Activated T-cell treated with anti-CD3 and anti-CD28 coated beads, Interleukin-2, amount 50 U/mL, for 24 hours (primary cell): Measurements from ENCODE around the gene ANK3.

Experiments
- DNase-seq: peaks from one replicate; pipeline ENCODE4 v3.0.0-alpha.2; 2020
- H3K27ac Mint-ChIP-seq: 2 replicates; pipeline ENCODE4 v1.8.0; 2020; ENCODE audit warnings: mild to moderate bottlenecking, mixed read lengths
- H3K27me3 Mint-ChIP-seq: 2 replicates; pipeline ENCODE4 v1.8.0; 2020; ENCODE audit warnings: mixed read lengths
- H3K36me3 Mint-ChIP-seq: 2 replicates; pipeline ENCODE4 v1.8.0; 2020; ENCODE audit warnings: low read depth, mixed read lengths
- H3K4me1 Mint-ChIP-seq: 2 replicates; pipeline ENCODE4 v1.8.0; 2020; ENCODE audit warnings: low read depth, mixed read lengths
- H3K4me3 Mint-ChIP-seq: 2 replicates; pipeline ENCODE4 v1.8.0; 2020; ENCODE audit warnings: mild to moderate bottlenecking, moderate library complexity, mixed read lengths
- H3K9me3 Mint-ChIP-seq: 2 replicates; pipeline ENCODE4 v1.8.0; 2020; ENCODE audit warnings: mixed read lengths

ANK3 gene

DNA sequence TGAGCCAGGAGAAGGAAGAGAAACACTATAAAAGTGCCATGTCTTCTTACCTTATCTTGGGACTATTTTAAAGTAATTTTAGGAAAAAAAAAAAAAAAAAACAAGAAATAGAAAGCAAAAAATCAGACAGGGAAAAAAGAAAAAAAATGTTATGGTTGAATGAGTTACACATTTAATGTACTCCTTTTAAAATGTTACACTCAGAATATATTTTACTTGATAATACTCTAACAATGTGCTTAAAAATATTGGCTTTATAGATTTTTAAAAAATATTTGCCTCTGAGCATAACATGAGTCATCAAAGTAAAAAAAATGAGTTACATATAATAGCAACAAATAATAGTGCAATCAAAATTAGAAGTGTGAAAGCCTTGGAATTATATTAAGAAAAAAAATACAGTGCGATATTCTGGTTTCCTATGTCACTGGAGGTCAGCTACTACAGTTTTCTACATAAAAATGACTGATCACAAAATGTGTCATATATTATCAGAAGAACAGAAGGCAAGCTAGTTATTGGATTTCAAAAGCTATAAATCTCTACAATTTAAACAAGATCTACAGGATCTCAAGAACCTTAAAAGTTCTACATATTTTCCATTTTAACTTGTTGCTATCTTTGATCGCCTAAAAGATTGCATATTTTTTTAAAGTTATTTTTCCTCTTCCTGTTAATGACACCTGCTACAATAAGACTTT, 252.2 kb downstream of the ANK3 start:
- no peaks in the 10 kb centered on the region for H3K9me3 Mint-ChIP-seq

GRCh38 chr10:60135020-60135419, 254.7 kb downstream of the ANK3 start:
- Mint-ChIP-seq H3K9me3 (no peaks in the 10 kb centered on the region), H3K4me1 (peaks cover 3% of the 10 kb centered on the region), H3K36me3 (peaks cover 63% of the 10 kb centered on the region), H3K4me3 (no peak overlapping the region), H3K27ac (no peak overlapping the region), H3K27me3 (no peaks in the 10 kb centered on the region)
- DNase-seq, result no peak

More for the DNA sequence above, 252.2 kb downstream of the ANK3 start:
- DNase-seq, result no peak
- peaks cover 47% of the 10 kb centered on the region for H3K36me3 Mint-ChIP-seq
- no peak overlapping the region for H3K27ac Mint-ChIP-seq
- H3K4me1 Mint-ChIP-seq, result peaks cover 3% of the 10 kb centered on the region
- no peak overlapping the region for H3K4me3 Mint-ChIP-seq
- H3K27me3 Mint-ChIP-seq, result no peaks in the 10 kb centered on the region

DNA sequence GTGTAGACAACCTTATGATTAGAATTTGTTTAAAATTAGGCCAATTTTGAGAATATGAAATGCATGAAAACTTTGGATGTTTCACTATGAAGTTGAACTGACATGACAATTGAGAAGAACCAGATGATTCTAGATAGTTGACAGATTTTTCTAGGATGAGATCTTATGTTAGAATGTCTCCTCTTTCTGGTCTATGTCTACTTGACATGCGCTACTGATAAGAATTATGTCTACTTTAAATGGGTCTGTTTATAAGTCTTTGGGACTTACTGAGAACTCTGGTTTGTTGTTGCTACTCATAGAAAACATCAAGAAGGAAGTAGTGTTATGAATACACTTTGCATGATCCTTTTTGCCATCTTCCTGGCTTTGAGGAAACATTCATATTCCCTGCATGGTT, 255.1 kb downstream of the ANK3 start:
- Mint-ChIP-seq H3K4me1 (peaks cover 3% of the 10 kb centered on the region), H3K36me3 (peaks cover 65% of the 10 kb centered on the region), H3K4me3 (no peak overlapping the region), H3K27ac (no peak overlapping the region), H3K27me3 (no peaks in the 10 kb centered on the region), H3K9me3 (no peaks in the 10 kb centered on the region)
- DNase-seq, result no peak

DNA sequence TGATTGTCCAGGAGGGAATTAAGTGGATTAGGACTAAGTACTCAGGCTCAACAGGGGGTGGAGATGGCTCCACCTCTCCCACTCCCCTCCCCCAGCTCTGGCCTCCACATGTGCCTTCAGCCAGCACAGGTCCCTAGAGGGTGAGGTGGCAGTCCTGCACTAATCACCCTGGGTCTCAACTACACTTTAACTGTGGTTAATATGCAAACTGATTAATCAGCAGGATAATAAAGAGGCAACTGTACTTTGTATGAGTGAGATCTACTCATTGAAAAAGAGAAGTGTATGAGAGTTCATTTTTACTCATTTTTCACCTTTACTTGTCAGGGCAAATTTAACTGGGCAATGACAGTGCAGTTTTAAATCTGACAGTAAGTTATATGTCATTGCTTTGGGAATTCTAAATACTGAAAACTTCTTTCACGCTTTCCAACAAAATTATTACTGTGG, 259.5 kb downstream of the ANK3 start:
- Mint-ChIP-seq H3K36me3 (peaks cover 53% of the 10 kb centered on the region), H3K4me1 (no peaks in the 10 kb centered on the region), H3K9me3 (no peaks in the 10 kb centered on the region), H3K4me3 (no peak overlapping the region), H3K27me3 (no peaks in the 10 kb centered on the region), H3K27ac (no peak overlapping the region)
- no peak for DNase-seq

DNA sequence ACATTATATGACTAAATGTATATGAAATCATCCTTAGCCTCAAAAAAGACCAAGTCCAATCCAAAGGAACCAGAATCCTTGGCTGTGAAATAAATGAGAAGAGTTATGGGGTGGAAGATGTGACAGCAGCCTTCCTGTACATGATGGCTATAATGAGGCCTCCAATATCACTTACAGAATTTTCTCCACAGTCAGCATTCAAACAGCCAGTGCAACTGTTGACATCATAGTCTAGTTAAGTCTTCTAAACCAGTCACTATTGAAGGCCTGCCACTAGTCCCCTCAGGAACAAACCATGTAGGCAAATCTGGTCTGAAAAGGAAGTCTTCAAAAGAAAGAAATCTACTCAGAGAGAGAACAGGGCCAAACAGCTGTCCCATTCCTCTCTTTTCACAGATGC, 263.8 kb downstream of the ANK3 start:
- peaks cover 26% of the 10 kb centered on the region for H3K36me3 Mint-ChIP-seq
- H3K27ac Mint-ChIP-seq, result no peak overlapping the region
- H3K27me3 Mint-ChIP-seq, result no peaks in the 10 kb centered on the region

GRCh38 chr10:60124536-60124935, 265.1 kb downstream of the ANK3 start:
- no peaks in the 10 kb centered on the region for H3K27me3 Mint-ChIP-seq
- peaks cover 1% of the 10 kb centered on the region for H3K4me1 Mint-ChIP-seq
- DNase-seq, result no peak
- H3K9me3 Mint-ChIP-seq, result no peaks in the 10 kb centered on the region
- no peak overlapping the region for H3K4me3 Mint-ChIP-seq
- no peak overlapping the region for H3K27ac Mint-ChIP-seq
- H3K36me3 Mint-ChIP-seq, result peaks cover 29% of the 10 kb centered on the region

More for the DNA sequence above, 263.8 kb downstream of the ANK3 start:
- Mint-ChIP-seq H3K4me3 (no peak overlapping the region), H3K4me1 (peaks cover 1% of the 10 kb centered on the region), H3K9me3 (no peaks in the 10 kb centered on the region)
- no peak for DNase-seq

GRCh38 chr10:60123668-60124067, 266.0 kb downstream of the ANK3 start:
- no peak overlapping the region for H3K4me3 Mint-ChIP-seq
- H3K4me1 Mint-ChIP-seq, result peaks cover 1% of the 10 kb centered on the region
- no peak for DNase-seq
- H3K9me3 Mint-ChIP-seq, result no peaks in the 10 kb centered on the region
- peaks cover 34% of the 10 kb centered on the region for H3K36me3 Mint-ChIP-seq
- H3K27me3 Mint-ChIP-seq, result no peaks in the 10 kb centered on the region
- no peak overlapping the region for H3K27ac Mint-ChIP-seq

- Mint-ChIP-seq H3K27me3 (no peaks in the 10 kb centered on the region), H3K4me1 (peaks cover 1% of the 10 kb centered on the region), H3K4me3 (no peak overlapping the region), H3K9me3 (no peaks in the 10 kb centered on the region), H3K27ac (no peak overlapping the region), H3K36me3 (peaks cover 37% of the 10 kb centered on the region)
- DNase-seq, result no peak
Measured at GRCh38 chr10:60123172-60123571, 266.5 kb downstream of the ANK3 start.

DNA sequence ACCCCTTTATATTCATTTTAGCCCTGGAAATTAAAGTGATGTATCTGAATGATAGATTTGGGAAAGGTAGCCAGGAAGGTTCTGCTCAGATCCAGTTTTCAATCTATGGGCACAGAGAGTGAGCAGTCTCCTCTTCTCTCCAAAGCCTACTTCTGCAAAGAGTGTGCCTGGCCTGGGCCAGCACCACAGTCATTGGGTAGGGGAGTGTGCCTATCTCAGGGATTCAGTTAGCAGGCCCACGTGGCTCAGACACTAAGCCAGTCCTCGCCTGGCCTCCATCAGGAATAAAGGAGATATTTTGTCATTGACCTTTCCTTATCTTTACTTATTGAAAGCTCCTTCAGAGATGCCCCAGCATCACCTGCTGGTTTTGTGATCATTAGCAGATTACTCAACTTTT, 267.5 kb downstream of the ANK3 start:
- Mint-ChIP-seq H3K9me3 (no peaks in the 10 kb centered on the region), H3K4me3 (no peak overlapping the region), H3K27ac (no peak overlapping the region), H3K4me1 (peaks cover 1% of the 10 kb centered on the region), H3K27me3 (no peaks in the 10 kb centered on the region), H3K36me3 (peaks cover 38% of the 10 kb centered on the region)
- DNase-seq, result no peak

- DNase-seq, result no peak
- Mint-ChIP-seq H3K36me3 (peaks cover 15% of the 10 kb centered on the region), H3K4me3 (no peak overlapping the region), H3K27ac (no peak overlapping the region), H3K27me3 (no peaks in the 10 kb centered on the region), H3K4me1 (no peaks in the 10 kb centered on the region), H3K9me3 (no peaks in the 10 kb centered on the region)
Measured at GRCh38 chr10:60114765-60115586, 274.7 kb downstream of the ANK3 start.

GRCh38 chr10:60110739-60111138, 278.9 kb downstream of the ANK3 start:
- no peaks in the 10 kb centered on the region for H3K27me3 Mint-ChIP-seq
- peaks cover 18% of the 10 kb centered on the region for H3K36me3 Mint-ChIP-seq

DNA sequence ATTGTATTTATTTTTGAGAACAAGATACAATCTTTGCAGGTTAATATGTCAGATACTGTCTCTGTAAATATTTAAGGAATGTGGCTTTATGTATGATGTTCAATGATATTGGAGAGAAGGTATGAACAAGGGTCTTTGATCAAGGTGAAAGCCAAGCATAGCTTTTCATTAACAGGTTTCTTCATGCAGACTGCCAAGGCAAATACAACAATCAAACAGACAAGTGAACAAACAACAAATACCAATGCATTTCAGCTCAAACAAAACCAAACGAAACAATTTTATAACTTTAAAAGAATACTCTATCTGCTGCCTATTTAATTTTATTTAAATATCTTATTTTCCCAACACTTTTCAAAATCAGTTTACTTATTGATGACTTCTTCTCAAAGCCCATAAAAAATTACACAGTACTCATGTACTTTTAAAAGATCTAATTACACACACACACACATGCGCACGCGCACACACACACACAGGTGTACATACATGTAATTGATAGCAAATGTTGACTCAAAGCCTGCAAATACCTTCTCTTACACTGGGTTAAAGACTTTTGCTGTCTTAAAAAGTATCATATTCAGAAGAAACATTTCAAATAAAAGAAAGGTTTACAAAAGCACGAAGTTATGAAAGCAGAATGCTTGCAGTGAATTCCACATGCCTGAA, 282.2 kb downstream of the ANK3 start:
- H3K27ac Mint-ChIP-seq, result no peak overlapping the region
- peaks cover 46% of the 10 kb centered on the region for H3K36me3 Mint-ChIP-seq
- DNase-seq, result no peak
- no peaks in the 10 kb centered on the region for H3K9me3 Mint-ChIP-seq
- H3K4me3 Mint-ChIP-seq, result no peak overlapping the region
- H3K4me1 Mint-ChIP-seq, result no peaks in the 10 kb centered on the region
- no peaks in the 10 kb centered on the region for H3K27me3 Mint-ChIP-seq

More at GRCh38 chr10:60110739-60111138, 278.9 kb downstream of the ANK3 start:
- Mint-ChIP-seq H3K27ac (no peak overlapping the region), H3K4me3 (no peak overlapping the region), H3K9me3 (no peaks in the 10 kb centered on the region), H3K4me1 (no peaks in the 10 kb centered on the region)
- DNase-seq, result no peak

DNA sequence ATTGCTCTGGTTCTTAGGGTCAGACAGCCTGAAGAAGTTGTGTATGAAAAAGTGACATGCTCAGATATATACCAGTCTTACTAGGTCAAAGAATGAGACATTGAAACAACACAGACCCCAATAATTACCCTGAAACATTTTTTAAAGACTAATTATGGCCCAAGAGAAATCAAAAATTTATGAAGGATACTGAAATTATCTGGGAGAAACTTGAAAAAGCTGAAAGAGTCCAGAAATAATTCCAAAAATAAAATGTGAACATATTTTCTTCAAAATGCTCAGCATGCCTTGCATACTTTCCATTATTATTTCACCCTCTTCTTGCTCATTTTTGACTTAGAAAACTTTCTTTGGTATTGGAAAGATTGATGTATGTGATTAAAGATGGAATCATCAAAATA, 284.4 kb downstream of the ANK3 start:
- H3K27ac Mint-ChIP-seq, result no peak overlapping the region
- H3K9me3 Mint-ChIP-seq, result no peaks in the 10 kb centered on the region
- no peaks in the 10 kb centered on the region for H3K4me1 Mint-ChIP-seq
- peaks cover 46% of the 10 kb centered on the region for H3K36me3 Mint-ChIP-seq
- H3K4me3 Mint-ChIP-seq, result no peak overlapping the region
- no peaks in the 10 kb centered on the region for H3K27me3 Mint-ChIP-seq
- no peak for DNase-seq

DNA sequence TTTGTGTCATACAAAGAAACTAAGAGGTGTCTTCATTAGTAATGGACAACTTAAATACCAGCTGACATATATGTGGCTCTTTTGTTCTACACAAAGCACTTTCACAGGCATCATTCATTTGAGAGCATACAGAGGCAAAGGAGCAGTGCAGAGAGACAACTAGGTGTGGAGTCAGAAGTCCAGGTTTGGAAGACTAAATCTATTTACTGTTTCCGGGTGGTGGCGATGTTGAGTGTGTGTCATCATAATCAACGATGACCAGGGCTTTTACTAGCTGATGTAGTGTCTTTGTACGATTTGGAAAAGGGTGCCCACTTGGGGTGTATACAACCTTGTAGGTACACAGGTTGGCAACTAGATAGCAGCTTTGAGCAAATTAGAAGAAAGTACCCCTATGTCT, 287.9 kb downstream of the ANK3 start:
- Mint-ChIP-seq H3K27ac (no peak overlapping the region), H3K9me3 (no peaks in the 10 kb centered on the region), H3K4me3 (no peak overlapping the region), H3K4me1 (no peaks in the 10 kb centered on the region), H3K27me3 (no peaks in the 10 kb centered on the region), H3K36me3 (peaks cover 44% of the 10 kb centered on the region)
- no peak for DNase-seq
